ENCODE measurements around the gene NT5C1A.

- TF ChIP-seq EZH2phosphoT487 (IDR thresholded peaks at IDR 0.05; ENCODE audit: low read depth, severe bottlenecking, unreplicated experiment) (no peak), CTCF (IDR thresholded peaks at IDR 0.05; ENCODE audit: poor library complexity) (no peak)
Measured at GRCh38 chr1:39655578-39656268, 16.2 kb downstream of the NT5C1A start.

Measured in hepatocyte (in vitro differentiated cells).